ENCODE results near the gene ENTHD1. TPM values are rescaled to one million over a fixed set of nuclear protein-coding genes. Genes with fewer than 3 reads are reported as not detected.

ENTHD1 gene
- total RNA-seq, 1 experiment from 2014 or later: not detected

DNA sequence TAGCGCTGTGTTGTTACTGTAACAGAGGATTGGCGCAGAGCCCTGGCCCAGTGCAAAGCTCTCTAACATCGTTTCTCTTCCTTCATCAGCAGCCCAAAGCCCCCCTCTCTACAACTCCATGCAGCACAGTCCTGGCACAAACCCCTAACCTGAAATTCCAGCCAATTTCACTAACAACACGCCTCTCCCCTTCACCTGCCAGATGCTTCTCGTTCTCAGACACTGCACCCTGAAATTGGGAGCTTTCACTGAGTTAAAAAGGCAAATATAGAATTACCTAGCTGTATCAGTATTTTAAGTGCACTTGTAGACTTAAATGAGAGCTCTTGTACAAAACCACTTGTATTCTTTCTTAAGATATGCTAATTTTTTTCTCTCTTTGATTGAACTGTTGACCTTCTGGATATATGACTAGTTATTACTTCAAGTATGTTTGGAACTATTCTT lies 23.7 kb upstream of the ENTHD1 start:
- H3K36me3 ChIP-seq (ENCODE audit: control insufficient read depth, insufficient read depth, low read length): no peaks in the 10 kb centered on the region
- no peak overlapping the region for H3K27ac Mint-ChIP-seq (ENCODE audit: unreplicated experiment)
- H3K4me1 ChIP-seq: no peaks in the 10 kb centered on the region
- peaks cover 17% of the 10 kb centered on the region for H3K27me3 Mint-ChIP-seq (ENCODE audit: insufficient read depth, unreplicated experiment)
- intact Hi-C loops (cut with micrococcal nuclease; ENCODE audit: unreplicated experiment): no loop called here
- POLR2A ChIA-PET: no interaction called here
- H3K4me3 ChIP-seq (ENCODE audit: low read depth, low read length): no peak overlapping the region
- H3K27me3 ChIP-seq (replicated peaks; ENCODE audit: control insufficient read depth, insufficient read depth, low read length): no peaks in the 10 kb centered on the region; the same call in 1 of the 2 replicates
- no TSS peak for BruUV-seq (replicated peaks)
- H3K9me3 Mint-ChIP-seq (ENCODE audit: unreplicated experiment): no peaks in the 10 kb centered on the region
- no peaks in the 10 kb centered on the region for H3K9me3 ChIP-seq
- no peak for DNase-seq
- CTCF ChIA-PET: no interaction called here
- TF ChIP-seq CTCF (IDR thresholded peaks at IDR 0.05; ENCODE audit: insufficient read depth in 1 of 2, low read depth in 1 of 2, low read length in 1 of 2, severe bottlenecking in 1 of 2, unreplicated experiment in 1 of 2): no peak
- no peak overlapping the region for H3K4me3 Mint-ChIP-seq (ENCODE audit: unreplicated experiment)
- no peaks in the 10 kb centered on the region for H3K36me3 Mint-ChIP-seq (ENCODE audit: insufficient read depth, unreplicated experiment)
- no peaks in the 10 kb centered on the region for H3K4me1 Mint-ChIP-seq (ENCODE audit: low read depth, unreplicated experiment)

- TF ChIP-seq CTCF (IDR thresholded peaks at IDR 0.05; ENCODE audit: insufficient read depth in 1 of 2, low read depth in 1 of 2, low read length in 1 of 2, severe bottlenecking in 1 of 2, unreplicated experiment in 1 of 2): no peak
Measured at GRCh38 chr22:39916496-39916895, 22.9 kb upstream of the ENTHD1 start.

DNA sequence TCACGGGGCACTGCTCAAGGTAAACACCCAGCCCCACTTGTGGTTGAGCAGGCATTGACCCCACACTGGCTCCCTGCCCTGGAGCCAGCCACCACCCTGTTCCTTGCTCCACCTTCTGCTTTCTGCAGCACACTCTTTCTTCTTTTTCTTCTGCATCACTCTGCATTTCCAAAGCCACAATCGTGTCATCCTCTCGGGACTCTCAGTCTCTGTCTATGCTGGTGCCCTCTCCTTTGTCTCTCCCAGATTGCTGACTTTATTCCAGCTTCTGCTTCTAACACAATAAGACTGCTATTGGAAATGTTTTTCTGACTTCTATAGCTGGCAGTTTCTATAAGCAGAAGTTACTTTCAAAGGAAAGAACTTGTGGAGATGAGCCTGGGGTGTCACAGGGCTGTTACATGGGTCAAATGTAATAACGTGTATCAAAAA lies 21.8 kb upstream of the ENTHD1 start:
- Histone ChIP-seq H3K4me3 (ENCODE audit: low read depth, low read length) (no peak overlapping the region), H3K36me3 (ENCODE audit: control insufficient read depth, insufficient read depth, low read length) (no peaks in the 10 kb centered on the region), H3K27me3 (replicated peaks; ENCODE audit: control insufficient read depth, insufficient read depth, low read length) (no peaks in the 10 kb centered on the region; the same call in 1 of the 2 replicates), H3K4me1 (no peaks in the 10 kb centered on the region), H3K9me3 (no peaks in the 10 kb centered on the region)
- intact Hi-C loops (cut with micrococcal nuclease; ENCODE audit: unreplicated experiment): no loop called here
- ChIA-PET CTCF (no interaction called here), POLR2A (no interaction called here)
- H3K4me3 Mint-ChIP-seq (ENCODE audit: unreplicated experiment): no peak overlapping the region
- peaks cover 14% of the 10 kb centered on the region for H3K27me3 Mint-ChIP-seq (ENCODE audit: insufficient read depth, unreplicated experiment)
- H3K36me3 Mint-ChIP-seq (ENCODE audit: insufficient read depth, unreplicated experiment): no peaks in the 10 kb centered on the region
- H3K4me1 Mint-ChIP-seq (ENCODE audit: low read depth, unreplicated experiment): no peaks in the 10 kb centered on the region
- no peak for DNase-seq
- BruUV-seq (replicated peaks): no TSS peak
- no peak overlapping the region for H3K27ac Mint-ChIP-seq (ENCODE audit: unreplicated experiment)
- no peak for TF ChIP-seq CTCF (IDR thresholded peaks at IDR 0.05; ENCODE audit: insufficient read depth in 1 of 2, low read depth in 1 of 2, low read length in 1 of 2, severe bottlenecking in 1 of 2, unreplicated experiment in 1 of 2)
- no peaks in the 10 kb centered on the region for H3K9me3 Mint-ChIP-seq (ENCODE audit: unreplicated experiment)

More at GRCh38 chr22:39916496-39916895, 22.9 kb upstream of the ENTHD1 start:
- Histone ChIP-seq H3K36me3 (ENCODE audit: control insufficient read depth, insufficient read depth, low read length) (no peaks in the 10 kb centered on the region), H3K27me3 (replicated peaks; ENCODE audit: control insufficient read depth, insufficient read depth, low read length) (no peaks in the 10 kb centered on the region; the same call in 1 of the 2 replicates), H3K4me3 (ENCODE audit: low read depth, low read length) (no peak overlapping the region), H3K9me3 (no peaks in the 10 kb centered on the region), H3K4me1 (no peaks in the 10 kb centered on the region)
- Mint-ChIP-seq H3K4me3 (ENCODE audit: unreplicated experiment) (no peak overlapping the region), H3K4me1 (ENCODE audit: low read depth, unreplicated experiment) (no peaks in the 10 kb centered on the region), H3K27ac (ENCODE audit: unreplicated experiment) (no peak overlapping the region), H3K9me3 (ENCODE audit: unreplicated experiment) (no peaks in the 10 kb centered on the region), H3K27me3 (ENCODE audit: insufficient read depth, unreplicated experiment) (peaks cover 13% of the 10 kb centered on the region), H3K36me3 (ENCODE audit: insufficient read depth, unreplicated experiment) (no peaks in the 10 kb centered on the region)
- ChIA-PET CTCF (no interaction called here), POLR2A (no interaction called here)
- no TSS peak for BruUV-seq (replicated peaks)
- DNase-seq: no peak
- intact Hi-C loops (cut with micrococcal nuclease; ENCODE audit: unreplicated experiment): no loop called here

All from Caco-2 (cell line).